ENCODE measurements around the gene RASSF7.

GRCh38 chr11:598005-598680, 37.4 kb downstream of the RASSF7 start:
- TF ChIP-seq EZH2 (IDR thresholded peaks at IDR 0.05; ENCODE audit: insufficient read depth, poor library complexity, severe bottlenecking): no peak
- no peak for TF ChIP-seq EZH2phosphoT487 (IDR thresholded peaks at IDR 0.05; ENCODE audit: insufficient read depth, low read depth)

Measured in GM23248 (cell line).